H9 (cell line): ENCODE results near the gene ZCCHC7. TPM values are rescaled to one million over a fixed set of nuclear protein-coding genes. Genes with fewer than 3 reads are reported as not detected.

Source experiments
- DNase-seq: peaks from one replicate; pipeline ENCODE4 v3.0.0-alpha.2; 2017
- H2AFZ ChIP-seq: one replicate; pipeline ENCODE4 v1.6.1; 2013; ENCODE audit warnings: mild to moderate bottlenecking, low read length, control low read depth, moderate library complexity
- H2AK5ac ChIP-seq: 2 replicates; pipeline ENCODE4 v1.6.1; 2013; ENCODE audit warnings: low read length, control low read depth, mixed read lengths; ENCODE audit not compliant: insufficient read length
- H2BK120ac ChIP-seq: one replicate; pipeline ENCODE4 v1.6.1; 2013; ENCODE audit warnings: low read depth, mild to moderate bottlenecking, low read length, control low read depth, inconsistent platforms; ENCODE audit not compliant: poor library complexity, severe bottlenecking
- H2BK12ac ChIP-seq: 2 replicates; pipeline ENCODE4 v1.6.1; 2013; ENCODE audit warnings: low read length, control low read depth, mixed read lengths, low read depth; ENCODE audit not compliant: insufficient read length
- H2BK15ac ChIP-seq: 2 replicates; pipeline ENCODE4 v1.6.1; 2013; ENCODE audit warnings: low read depth, low read length, control low read depth
- H2BK20ac ChIP-seq: one replicate; pipeline ENCODE4 v1.6.1; 2013; ENCODE audit warnings: low read depth, mild to moderate bottlenecking, low read length, control low read depth, inconsistent platforms; ENCODE audit not compliant: poor library complexity, severe bottlenecking
- H2BK5ac ChIP-seq: 2 replicates; pipeline ENCODE4 v1.6.1; 2013; ENCODE audit warnings: low read length, control low read depth, mixed read lengths; ENCODE audit not compliant: insufficient read length
- H3K14ac ChIP-seq: 2 replicates; pipeline ENCODE4 v1.6.1; 2013; ENCODE audit warnings: low read length, control low read depth; ENCODE audit not compliant: insufficient read depth
- H3K18ac ChIP-seq: 2 replicates; pipeline ENCODE4 v1.6.1; 2013; ENCODE audit warnings: low read depth, mild to moderate bottlenecking, mixed read lengths, low read length, control low read depth; ENCODE audit not compliant: insufficient read length
- H3K23ac ChIP-seq: 2 replicates; pipeline ENCODE4 v1.6.1; 2013; ENCODE audit warnings: low read length, control low read depth, mixed read lengths, low read depth; ENCODE audit not compliant: insufficient read length
- H3K23me2 ChIP-seq: 2 replicates; pipeline ENCODE4 v1.6.1; 2013; ENCODE audit warnings: low read depth, mild to moderate bottlenecking, mixed read lengths, low read length, control low read depth; ENCODE audit not compliant: insufficient read length, poor library complexity, severe bottlenecking
- H3K27ac ChIP-seq: 2 replicates; pipeline ENCODE4 v1.5.1; 2013; ENCODE audit warnings: low read length, control low read depth, mixed read lengths, low read depth; ENCODE audit not compliant: insufficient read length
- H3K27me3 ChIP-seq: 2 replicates; pipeline ENCODE4 v1.6.1; 2013; ENCODE audit warnings: low read length, control low read depth, inconsistent platforms; ENCODE audit not compliant: insufficient read depth
- H3K4ac ChIP-seq: 2 replicates; pipeline ENCODE4 v1.6.1; 2013; ENCODE audit warnings: low read depth, mild to moderate bottlenecking, control low read depth, inconsistent platforms, low read length, moderate library complexity
- H3K4me1 ChIP-seq: 2 replicates; pipeline ENCODE4 v1.6.1; 2013; ENCODE audit warnings: low read length, control low read depth, inconsistent platforms; ENCODE audit not compliant: insufficient read depth
- H3K4me2 ChIP-seq: 2 replicates; pipeline ENCODE4 v1.6.1; 2013; ENCODE audit warnings: low read length, control low read depth, mixed read lengths; ENCODE audit not compliant: insufficient read length, insufficient read depth
- H3K56ac ChIP-seq: 2 replicates; pipeline ENCODE4 v1.6.1; 2013; ENCODE audit warnings: low read depth, mild to moderate bottlenecking, mixed read lengths, low read length, control low read depth; ENCODE audit not compliant: insufficient read length
- H3K79me1 ChIP-seq: 2 replicates; pipeline ENCODE4 v1.6.1; 2013; ENCODE audit warnings: low read depth, mild to moderate bottlenecking, moderate library complexity, low read length, control low read depth, inconsistent platforms; ENCODE audit not compliant: insufficient read depth, poor library complexity, severe bottlenecking
- H3K79me2 ChIP-seq: 2 replicates; pipeline ENCODE4 v1.6.1; 2013; ENCODE audit warnings: low read length, control low read depth, inconsistent platforms; ENCODE audit not compliant: insufficient read depth
- H3K9ac ChIP-seq: 2 replicates; pipeline ENCODE4 v1.6.1; 2013; ENCODE audit warnings: low read length, control low read depth, mixed read lengths; ENCODE audit not compliant: insufficient read length; ENCODE audit errors: extremely low read depth
- H3K9me3 ChIP-seq: one replicate; pipeline ENCODE4 v1.6.1; 2013; ENCODE audit warnings: low read depth, low read length, inconsistent platforms; ENCODE audit not compliant: control insufficient read depth
- H3T11ph ChIP-seq: one replicate; pipeline ENCODE4 v1.6.1; 2013; ENCODE audit warnings: mild to moderate bottlenecking, low read length, control low read depth, inconsistent platforms
- H4K20me1 ChIP-seq: one replicate; pipeline ENCODE4 v1.6.1; 2013; ENCODE audit not compliant: control insufficient read depth, insufficient read length, insufficient read depth
- H4K5ac ChIP-seq: 2 replicates; pipeline ENCODE4 v1.6.1; 2013; ENCODE audit warnings: low read depth, mild to moderate bottlenecking, mixed read lengths, low read length, control low read depth; ENCODE audit not compliant: insufficient read length
- H4K8ac ChIP-seq: replicated peaks from 2 replicates; pipeline ENCODE4 v1.6.1; 2013; ENCODE audit warnings: low read length, control low read depth, mixed read lengths, low read depth; ENCODE audit not compliant: insufficient read length
- H4K91ac ChIP-seq: 2 replicates; pipeline ENCODE4 v1.6.1; 2013; ENCODE audit warnings: low read depth, mild to moderate bottlenecking, moderate library complexity, mixed read lengths, low read length, control low read depth; ENCODE audit not compliant: insufficient read length
- H3K27ac Mint-ChIP-seq, 3 experiments: 2 replicates in 2 of 3; 3 replicates in 1 of 3; pipeline ENCODE4 v1.8.0; 2020 to 2021; ENCODE audit warnings: mixed read lengths in 3 of 3, mild to moderate bottlenecking in 1 of 3, moderate library complexity in 1 of 3
- H3K27me3 Mint-ChIP-seq: 2 replicates; pipeline ENCODE4 v1.8.0; 2021; ENCODE audit warnings: low read depth, mild to moderate bottlenecking, moderate library complexity, mixed read lengths
- H3K36me3 Mint-ChIP-seq, 3 experiments: 2 replicates in 2 of 3; 3 replicates in 1 of 3; pipeline ENCODE4 v1.8.0; 2020 to 2021; ENCODE audit warnings: low read depth in 3 of 3, mixed read lengths in 3 of 3; ENCODE audit not compliant: insufficient read depth in 1 of 3
- H3K4me1 Mint-ChIP-seq, 2 experiments: 2 replicates each; pipeline ENCODE4 v1.8.0; 2020; ENCODE audit warnings: mixed read lengths in 2 of 2
- H3K4me3 Mint-ChIP-seq, 2 experiments: 2 replicates in 1 of 2; 3 replicates in 1 of 2; pipeline ENCODE4 v1.8.0; 2020 to 2021; ENCODE audit warnings: mild to moderate bottlenecking in 2 of 2, mixed read lengths in 2 of 2, moderate library complexity in 1 of 2
- H3K9me3 Mint-ChIP-seq, 2 experiments: 2 replicates in 1 of 2; 3 replicates in 1 of 2; pipeline ENCODE4 v1.8.0; 2020; ENCODE audit warnings: mild to moderate bottlenecking in 2 of 2, mixed read lengths in 2 of 2, moderate library complexity in 1 of 2
- CTCF ChIP-seq: fragments of 200-600 bp; sonication (generic); conservative IDR thresholded peaks from 3 replicates; pipeline ENCODE4 v1.8.0; 2021; ENCODE audit warnings: antibody characterized with exemption, mild to moderate bottlenecking
- WGBS: extraction: QIAGEN DNeasy Blood & Tissue Kit; methylation state at CpG from one replicate; pipeline ENCODE4 v1.1.7; 2013; ENCODE audit warnings: missing lambda C conversion rate, low lambda C conversion rate, mixed read lengths; ENCODE audit not compliant: insufficient read length; ENCODE audit errors: extremely low coverage; 5-methylcytosine and 5-hydroxymethylcytosine counted together
- total RNA-seq: library from RNA; stranded (reverse); gene quantifications from 2 replicates; pipeline ENCODE4 v1.2.1, GENCODE V29; 2021

ZCCHC7 gene
- total RNA-seq, 1 experiment from 2014 or later = 20.3 TPM

- Mint-ChIP-seq H3K27me3 (peaks cover 2% of the 10 kb centered on the region), H3K4me3 (no peak overlapping the region), H3K36me3 (no peaks in the 10 kb centered on the region; a peak in 1 of 7 replicates), H3K27ac (no peak overlapping the region), H3K9me3 (no peaks in the 10 kb centered on the region; a peak in 1 of 5 replicates), H3K4me1 (peaks cover 6 to 11% of the 10 kb centered on the region in 2 experiments)
- Histone ChIP-seq H2BK15ac (no peak overlapping the region), H4K5ac (no peak overlapping the region), H3K4ac (no peak overlapping the region), H3K4me2 (no peak overlapping the region), H3K23ac (no peak overlapping the region), H2BK120ac (no peak overlapping the region), H2BK20ac (no peak overlapping the region), H3K14ac (no peak overlapping the region), H4K20me1 (no peaks in the 10 kb centered on the region), H3K79me1 (no peaks in the 10 kb centered on the region), H3K79me2 (no peaks in the 10 kb centered on the region), H2AK5ac (no peak overlapping the region), H3K9ac (no peak overlapping the region), H3K9me3 (no peaks in the 10 kb centered on the region), H3K56ac (no peak overlapping the region), H4K91ac (no peak overlapping the region), H3K27ac (no peak overlapping the region), H3K18ac (no peak overlapping the region), H2AFZ (no peak overlapping the region), H4K8ac (no peak overlapping the region), H2BK5ac (no peak overlapping the region), H3K23me2 (no peaks in the 10 kb centered on the region), H3K27me3 (no peaks in the 10 kb centered on the region), H2BK12ac (no peak overlapping the region), H3K4me1 (no peaks in the 10 kb centered on the region; the same call in 1 of the 2 replicates), H3T11ph (no peak overlapping the region)
- no CpG with 5 or more reads among the region's 6 CpGs for WGBS
- DNase-seq = no peak
- TF ChIP-seq CTCF = no peak
Observed at GRCh38 chr9:37374892-37375291, 254.5 kb downstream of the ZCCHC7 start.
